Neural progenitor cell (in vitro differentiated cells): ENCODE measurements around the gene TRPC1. TPM values are rescaled to one million over a fixed set of nuclear protein-coding genes. Genes with fewer than 3 reads are reported as not detected.

Experiments
- DNase-seq: peaks from one replicate; pipeline ENCODE4 v3.0.0-alpha.2; 2016; ENCODE audit warnings: low spot score
- H2AFZ ChIP-seq: fragments of 200-600 bp; sonication (generic); replicated peaks from 2 replicates; pipeline ENCODE4 v1.6.1; 2016; ENCODE audit warnings: antibody characterized with exemption
- H3F3A ChIP-seq: fragments of 200-600 bp; sonication (generic); 2 replicates; pipeline ENCODE4 v1.6.1; 2016; ENCODE audit warnings: antibody characterized with exemption, low read depth
- H3K27ac ChIP-seq: fragments of 200-600 bp; sonication (generic); 2 replicates; pipeline ENCODE4 v1.5.1; 2016; ENCODE audit warnings: mild to moderate bottlenecking
- H3K27me3 ChIP-seq: fragments of 200-600 bp; sonication (generic); 2 replicates; pipeline ENCODE4 v1.6.1; 2016; ENCODE audit warnings: mild to moderate bottlenecking, moderate library complexity
- H3K36me3 ChIP-seq: fragments of 200-600 bp; sonication (generic); 2 replicates; pipeline ENCODE4 v1.5.1; 2016
- H3K4me1 ChIP-seq: fragments of 200-600 bp; sonication (generic); 2 replicates; pipeline ENCODE4 v1.6.1; 2016; ENCODE audit warnings: mixed run types
- H3K4me2 ChIP-seq: fragments of 200-600 bp; sonication (generic); 2 replicates; pipeline ENCODE4 v1.6.1; 2016
- H3K4me3 ChIP-seq: fragments of 200-600 bp; sonication (generic); 2 replicates; pipeline ENCODE4 v1.5.1; 2016
- H3K79me2 ChIP-seq: fragments of 200-600 bp; sonication (generic); 2 replicates; pipeline ENCODE4 v1.6.1; 2016; ENCODE audit warnings: low read depth
- H3K9ac ChIP-seq: fragments of 200-600 bp; sonication (generic); 2 replicates; pipeline ENCODE4 v1.6.1; 2016
- H3K9me3 ChIP-seq: fragments of 200-600 bp; sonication (generic); 2 replicates; pipeline ENCODE4 v1.5.1; 2016; ENCODE audit warnings: low read depth
- H4K20me1 ChIP-seq: fragments of 200-600 bp; sonication (generic); 2 replicates; pipeline ENCODE4 v1.6.1; 2016; ENCODE audit warnings: low read depth
- H3K27ac Mint-ChIP-seq: 3 replicates; pipeline ENCODE4 v1.8.0; 2021; ENCODE audit warnings: mixed read lengths
- H3K27me3 Mint-ChIP-seq: 2 replicates; pipeline ENCODE4 v1.8.0; 2022; ENCODE audit warnings: low read depth, mild to moderate bottlenecking, inconsistent platforms, moderate library complexity, mixed read lengths; ENCODE audit not compliant: insufficient read depth
- H3K36me3 Mint-ChIP-seq: 3 replicates; pipeline ENCODE4 v1.8.0; 2021; ENCODE audit warnings: mixed read lengths
- H3K4me1 Mint-ChIP-seq: 3 replicates; pipeline ENCODE4 v1.8.0; 2021; ENCODE audit warnings: mixed read lengths
- H3K4me3 Mint-ChIP-seq: 3 replicates; pipeline ENCODE4 v1.8.0; 2021; ENCODE audit warnings: mild to moderate bottlenecking, moderate library complexity, mixed read lengths
- H3K9me3 Mint-ChIP-seq: 3 replicates; pipeline ENCODE4 v1.8.0; 2020; ENCODE audit warnings: mixed read lengths
- EZH2 ChIP-seq: fragments of 200-600 bp; sonication (generic); IDR thresholded peaks from 2 replicates; pipeline ENCODE4 v1.6.1; 2017; ENCODE audit warnings: antibody characterized with exemption, mild to moderate bottlenecking, moderate library complexity
- EZH2phosphoT487 ChIP-seq: fragments of 200-600 bp; sonication (generic); IDR thresholded peaks from 2 replicates; pipeline ENCODE4 v1.6.1; 2017; ENCODE audit warnings: antibody characterized with exemption
- total RNA-seq: library from RNA; depleted of rRNA; stranded (reverse); fragments of >200 nt; gene quantifications from 2 replicates; pipeline ENCODE4 v1.2.3, GENCODE V29; 2015; ENCODE audit warnings: low replicate concordance
- TF ChIP-seq, protein P1 (sequence below): fragments of 200-600 bp; sonication (generic); IDR thresholded peaks from 2 replicates; pipeline ENCODE4 v1.5.1; 2017; ENCODE audit warnings: antibody characterized with exemption, mild to moderate bottlenecking

TRPC1 gene
- total RNA-seq, 1 donor from 2014 or later: 36.4 TPM

DNA sequence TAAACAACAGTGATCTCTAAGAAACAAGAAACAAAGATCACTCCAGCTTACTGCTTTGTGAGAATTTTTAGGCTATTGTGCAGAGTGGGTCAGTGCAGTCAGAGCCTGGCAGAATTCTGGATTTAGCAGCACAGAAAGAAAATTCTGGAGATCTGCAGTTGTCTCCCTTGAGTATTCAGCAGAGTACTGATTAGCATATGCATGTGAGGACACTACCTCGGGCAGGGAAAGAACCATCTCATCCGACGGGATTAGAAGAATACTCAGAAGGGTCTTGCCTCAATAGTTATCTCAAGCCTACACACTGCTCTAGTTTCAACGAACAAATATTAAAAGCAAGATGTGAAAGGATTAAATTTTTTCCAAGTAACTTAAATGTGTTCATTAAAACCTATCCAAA is 70.7 kb downstream of the TRPC1 start:
- H3K9ac ChIP-seq: no peak overlapping the region
- no peaks in the 10 kb centered on the region for H3K27me3 Mint-ChIP-seq
- H3K9me3 ChIP-seq: no peaks in the 10 kb centered on the region
- H3K79me2 ChIP-seq: no peaks in the 10 kb centered on the region
- no peak overlapping the region for H3K27ac Mint-ChIP-seq
- H3K36me3 Mint-ChIP-seq: peaks cover 5% of the 10 kb centered on the region
- peaks cover 3% of the 10 kb centered on the region for H3K4me1 Mint-ChIP-seq
- peaks cover 6% of the 10 kb centered on the region for H3K36me3 ChIP-seq
- DNase-seq: no peak
- no peaks in the 10 kb centered on the region for H4K20me1 ChIP-seq
- TF ChIP-seq EZH2 (no peak), EZH2phosphoT487 (no peak)
- TF ChIP-seq, protein P1, sequence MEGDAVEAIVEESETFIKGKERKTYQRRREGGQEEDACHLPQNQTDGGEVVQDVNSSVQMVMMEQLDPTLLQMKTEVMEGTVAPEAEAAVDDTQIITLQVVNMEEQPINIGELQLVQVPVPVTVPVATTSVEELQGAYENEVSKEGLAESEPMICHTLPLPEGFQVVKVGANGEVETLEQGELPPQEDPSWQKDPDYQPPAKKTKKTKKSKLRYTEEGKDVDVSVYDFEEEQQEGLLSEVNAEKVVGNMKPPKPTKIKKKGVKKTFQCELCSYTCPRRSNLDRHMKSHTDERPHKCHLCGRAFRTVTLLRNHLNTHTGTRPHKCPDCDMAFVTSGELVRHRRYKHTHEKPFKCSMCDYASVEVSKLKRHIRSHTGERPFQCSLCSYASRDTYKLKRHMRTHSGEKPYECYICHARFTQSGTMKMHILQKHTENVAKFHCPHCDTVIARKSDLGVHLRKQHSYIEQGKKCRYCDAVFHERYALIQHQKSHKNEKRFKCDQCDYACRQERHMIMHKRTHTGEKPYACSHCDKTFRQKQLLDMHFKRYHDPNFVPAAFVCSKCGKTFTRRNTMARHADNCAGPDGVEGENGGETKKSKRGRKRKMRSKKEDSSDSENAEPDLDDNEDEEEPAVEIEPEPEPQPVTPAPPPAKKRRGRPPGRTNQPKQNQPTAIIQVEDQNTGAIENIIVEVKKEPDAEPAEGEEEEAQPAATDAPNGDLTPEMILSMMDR: no peak
- H3K27ac ChIP-seq: no peak overlapping the region
- H3K4me3 Mint-ChIP-seq: no peak overlapping the region
- no peak overlapping the region for H3K4me3 ChIP-seq
- no peaks in the 10 kb centered on the region for H3F3A ChIP-seq
- no peaks in the 10 kb centered on the region for H3K27me3 ChIP-seq
- H3K4me1 ChIP-seq: peaks cover 16% of the 10 kb centered on the region
- no peaks in the 10 kb centered on the region for H3K9me3 Mint-ChIP-seq
- no peak overlapping the region for H2AFZ ChIP-seq
- no peak overlapping the region for H3K4me2 ChIP-seq

DNA sequence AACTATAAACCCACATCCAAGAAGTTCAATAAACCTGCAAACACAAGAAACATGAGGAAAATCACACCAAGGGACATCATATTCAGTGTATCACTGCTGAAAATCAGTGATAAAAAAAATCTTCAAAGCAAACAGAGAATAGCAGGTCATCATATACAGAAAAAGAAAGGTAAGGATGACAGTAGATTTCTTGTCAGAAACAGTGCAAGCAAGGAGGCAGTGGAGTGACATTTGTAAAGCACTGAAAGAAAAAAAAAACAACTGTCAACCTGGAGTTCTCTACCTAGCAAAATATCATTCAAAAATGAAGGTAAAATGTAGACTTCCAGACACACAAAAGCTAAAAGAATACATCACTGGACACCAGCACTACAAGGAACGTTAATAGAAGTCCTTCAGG is 71.5 kb downstream of the TRPC1 start:
- no peak overlapping the region for H3K27ac Mint-ChIP-seq
- peaks cover 6% of the 10 kb centered on the region for H3K36me3 ChIP-seq
- no peaks in the 10 kb centered on the region for H3K4me1 Mint-ChIP-seq
- H3K4me2 ChIP-seq: no peak overlapping the region
- H2AFZ ChIP-seq: no peak overlapping the region
- DNase-seq: no peak
- peaks cover 5% of the 10 kb centered on the region for H3K36me3 Mint-ChIP-seq
- peaks cover 8% of the 10 kb centered on the region for H3K4me1 ChIP-seq
- H3K9me3 ChIP-seq: no peaks in the 10 kb centered on the region
- H4K20me1 ChIP-seq: no peaks in the 10 kb centered on the region
- H3K4me3 Mint-ChIP-seq: no peak overlapping the region
- TF ChIP-seq EZH2phosphoT487 (no peak), EZH2 (no peak)
- TF ChIP-seq, protein P1: no peak
- H3F3A ChIP-seq: no peaks in the 10 kb centered on the region
- no peak overlapping the region for H3K4me3 ChIP-seq
- H3K27ac ChIP-seq: no peak overlapping the region
- no peaks in the 10 kb centered on the region for H3K27me3 Mint-ChIP-seq
- no peak overlapping the region for H3K9ac ChIP-seq
- H3K79me2 ChIP-seq: no peaks in the 10 kb centered on the region
- H3K9me3 Mint-ChIP-seq: no peaks in the 10 kb centered on the region
- no peaks in the 10 kb centered on the region for H3K27me3 ChIP-seq

DNA sequence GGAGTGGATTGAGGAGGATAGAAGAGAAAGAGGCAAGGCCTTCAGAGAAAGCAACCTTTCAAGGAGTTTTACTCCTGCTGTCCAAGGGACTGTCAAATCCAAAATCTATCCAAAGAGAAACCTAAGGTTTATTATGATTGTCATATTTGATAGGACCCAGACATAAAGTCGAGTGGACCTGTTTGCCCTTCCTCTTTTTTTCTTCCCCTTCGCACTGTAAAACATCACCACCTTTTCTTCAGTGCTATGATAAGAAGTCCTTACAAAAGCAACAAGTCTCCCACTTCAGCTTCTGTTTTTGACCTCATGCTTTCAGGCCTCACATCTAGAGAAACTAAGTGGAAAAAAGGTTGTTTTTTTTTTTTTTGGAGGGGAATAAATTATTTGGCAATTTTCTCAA is 73.0 kb downstream of the TRPC1 start:
- no peaks in the 10 kb centered on the region for H3F3A ChIP-seq
- Mint-ChIP-seq H3K9me3 (no peaks in the 10 kb centered on the region), H3K27ac (peak overlapping the region; percentile 72), H3K36me3 (peaks cover 5% of the 10 kb centered on the region), H3K27me3 (no peaks in the 10 kb centered on the region), H3K4me3 (no peak overlapping the region), H3K4me1 (no peaks in the 10 kb centered on the region)
- H2AFZ ChIP-seq: no peak overlapping the region
- no peaks in the 10 kb centered on the region for H3K79me2 ChIP-seq
- no peak overlapping the region for H3K9ac ChIP-seq
- no peak overlapping the region for H3K27ac ChIP-seq
- no peak for TF ChIP-seq EZH2
- TF ChIP-seq, protein P1: no peak
- no peak for TF ChIP-seq EZH2phosphoT487
- H3K27me3 ChIP-seq: no peaks in the 10 kb centered on the region
- no peak overlapping the region for H3K4me2 ChIP-seq
- peaks cover 6% of the 10 kb centered on the region for H3K36me3 ChIP-seq
- H3K9me3 ChIP-seq: no peaks in the 10 kb centered on the region
- DNase-seq: no peak
- H3K4me1 ChIP-seq: peaks cover 5% of the 10 kb centered on the region
- H3K4me3 ChIP-seq: no peak overlapping the region
- no peaks in the 10 kb centered on the region for H4K20me1 ChIP-seq

DNA sequence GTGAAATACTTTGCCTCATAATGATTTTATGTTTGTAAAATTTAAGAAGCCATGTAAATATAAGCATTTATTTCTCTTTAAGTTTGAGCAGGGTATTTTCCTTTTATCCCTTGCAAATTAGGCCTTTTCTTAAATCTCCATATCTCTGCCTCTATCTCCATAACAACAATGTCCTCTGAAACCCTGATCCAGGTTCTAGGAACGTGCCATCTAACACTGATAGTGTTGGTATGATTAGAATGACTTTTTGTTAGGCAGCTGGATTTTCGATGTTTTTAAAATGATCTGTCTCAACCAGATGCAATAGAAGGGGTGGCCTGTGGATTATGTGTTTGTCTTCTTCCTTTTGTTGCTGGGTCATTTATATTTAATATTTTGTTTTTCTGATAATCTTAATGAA is 77.9 kb downstream of the TRPC1 start:
- Histone ChIP-seq H3K79me2 (no peaks in the 10 kb centered on the region), H4K20me1 (no peaks in the 10 kb centered on the region), H3F3A (no peaks in the 10 kb centered on the region), H3K4me3 (no peak overlapping the region), H3K27ac (no peak overlapping the region), H3K27me3 (no peaks in the 10 kb centered on the region), H3K36me3 (no peaks in the 10 kb centered on the region), H3K9ac (no peak overlapping the region), H3K9me3 (no peaks in the 10 kb centered on the region), H3K4me2 (no peak overlapping the region), H2AFZ (no peak overlapping the region), H3K4me1 (no peaks in the 10 kb centered on the region)
- Mint-ChIP-seq H3K4me1 (no peaks in the 10 kb centered on the region), H3K36me3 (peaks cover 4% of the 10 kb centered on the region), H3K27ac (no peak overlapping the region), H3K9me3 (no peaks in the 10 kb centered on the region), H3K4me3 (no peak overlapping the region), H3K27me3 (no peaks in the 10 kb centered on the region)
- no peak for DNase-seq
- TF ChIP-seq EZH2: no peak
- TF ChIP-seq, protein P1: no peak
- no peak for TF ChIP-seq EZH2phosphoT487
